SH-SY5Y (cell line): ENCODE measurements around the gene UBALD1.

Source experiments
- GATA2 ChIP-seq: IDR thresholded peaks from 2 replicates; pipeline ENCODE4 v1.6.1; 2011; ENCODE audit warnings: mild to moderate bottlenecking, low read depth, low read length
- GATA3 ChIP-seq: IDR thresholded peaks from 2 replicates; pipeline ENCODE4 v1.6.1; 2011; ENCODE audit warnings: low read depth, mild to moderate bottlenecking, low read length, moderate library complexity

- no peak for TF ChIP-seq GATA3
- TF ChIP-seq GATA2: no peak
These were observed 37.1 kb upstream of the UBALD1 start for GRCh38 chr16:4651827-4652226.
